H9 (cell line): ENCODE results near the gene FOXP4. TPM values are rescaled to one million over a fixed set of nuclear protein-coding genes. Genes with fewer than 3 reads are reported as not detected.

ENCODE experiments used
- DNase-seq: peaks from one replicate; pipeline ENCODE4 v3.0.0-alpha.2; 2017
- H2AFZ ChIP-seq: one replicate; pipeline ENCODE4 v1.6.1; 2013; ENCODE audit warnings: mild to moderate bottlenecking, low read length, control low read depth, moderate library complexity
- H2AK5ac ChIP-seq: 2 replicates; pipeline ENCODE4 v1.6.1; 2013; ENCODE audit warnings: low read length, control low read depth, mixed read lengths; ENCODE audit not compliant: insufficient read length
- H2BK120ac ChIP-seq: one replicate; pipeline ENCODE4 v1.6.1; 2013; ENCODE audit warnings: low read depth, mild to moderate bottlenecking, low read length, control low read depth, inconsistent platforms; ENCODE audit not compliant: poor library complexity, severe bottlenecking
- H2BK12ac ChIP-seq: 2 replicates; pipeline ENCODE4 v1.6.1; 2013; ENCODE audit warnings: low read length, control low read depth, mixed read lengths, low read depth; ENCODE audit not compliant: insufficient read length
- H2BK15ac ChIP-seq: 2 replicates; pipeline ENCODE4 v1.6.1; 2013; ENCODE audit warnings: low read depth, low read length, control low read depth
- H2BK20ac ChIP-seq: one replicate; pipeline ENCODE4 v1.6.1; 2013; ENCODE audit warnings: low read depth, mild to moderate bottlenecking, low read length, control low read depth, inconsistent platforms; ENCODE audit not compliant: poor library complexity, severe bottlenecking
- H2BK5ac ChIP-seq: 2 replicates; pipeline ENCODE4 v1.6.1; 2013; ENCODE audit warnings: low read length, control low read depth, mixed read lengths; ENCODE audit not compliant: insufficient read length
- H3K14ac ChIP-seq: 2 replicates; pipeline ENCODE4 v1.6.1; 2013; ENCODE audit warnings: low read length, control low read depth; ENCODE audit not compliant: insufficient read depth
- H3K18ac ChIP-seq: 2 replicates; pipeline ENCODE4 v1.6.1; 2013; ENCODE audit warnings: low read depth, mild to moderate bottlenecking, mixed read lengths, low read length, control low read depth; ENCODE audit not compliant: insufficient read length
- H3K23ac ChIP-seq: 2 replicates; pipeline ENCODE4 v1.6.1; 2013; ENCODE audit warnings: low read length, control low read depth, mixed read lengths, low read depth; ENCODE audit not compliant: insufficient read length
- H3K23me2 ChIP-seq: 2 replicates; pipeline ENCODE4 v1.6.1; 2013; ENCODE audit warnings: low read depth, mild to moderate bottlenecking, mixed read lengths, low read length, control low read depth; ENCODE audit not compliant: insufficient read length, poor library complexity, severe bottlenecking
- H3K27ac ChIP-seq: 2 replicates; pipeline ENCODE4 v1.5.1; 2013; ENCODE audit warnings: low read length, control low read depth, mixed read lengths, low read depth; ENCODE audit not compliant: insufficient read length
- H3K27me3 ChIP-seq: 2 replicates; pipeline ENCODE4 v1.6.1; 2013; ENCODE audit warnings: low read length, control low read depth, inconsistent platforms; ENCODE audit not compliant: insufficient read depth
- H3K4ac ChIP-seq: 2 replicates; pipeline ENCODE4 v1.6.1; 2013; ENCODE audit warnings: low read depth, mild to moderate bottlenecking, control low read depth, inconsistent platforms, low read length, moderate library complexity
- H3K4me1 ChIP-seq: 2 replicates; pipeline ENCODE4 v1.6.1; 2013; ENCODE audit warnings: low read length, control low read depth, inconsistent platforms; ENCODE audit not compliant: insufficient read depth
- H3K4me2 ChIP-seq: 2 replicates; pipeline ENCODE4 v1.6.1; 2013; ENCODE audit warnings: low read length, control low read depth, mixed read lengths; ENCODE audit not compliant: insufficient read length, insufficient read depth
- H3K56ac ChIP-seq: 2 replicates; pipeline ENCODE4 v1.6.1; 2013; ENCODE audit warnings: low read depth, mild to moderate bottlenecking, mixed read lengths, low read length, control low read depth; ENCODE audit not compliant: insufficient read length
- H3K79me1 ChIP-seq: 2 replicates; pipeline ENCODE4 v1.6.1; 2013; ENCODE audit warnings: low read depth, mild to moderate bottlenecking, moderate library complexity, low read length, control low read depth, inconsistent platforms; ENCODE audit not compliant: insufficient read depth, poor library complexity, severe bottlenecking
- H3K79me2 ChIP-seq: 2 replicates; pipeline ENCODE4 v1.6.1; 2013; ENCODE audit warnings: low read length, control low read depth, inconsistent platforms; ENCODE audit not compliant: insufficient read depth
- H3K9ac ChIP-seq: 2 replicates; pipeline ENCODE4 v1.6.1; 2013; ENCODE audit warnings: low read length, control low read depth, mixed read lengths; ENCODE audit not compliant: insufficient read length; ENCODE audit errors: extremely low read depth
- H3K9me3 ChIP-seq: one replicate; pipeline ENCODE4 v1.6.1; 2013; ENCODE audit warnings: low read depth, low read length, inconsistent platforms; ENCODE audit not compliant: control insufficient read depth
- H3T11ph ChIP-seq: one replicate; pipeline ENCODE4 v1.6.1; 2013; ENCODE audit warnings: mild to moderate bottlenecking, low read length, control low read depth, inconsistent platforms
- H4K20me1 ChIP-seq: one replicate; pipeline ENCODE4 v1.6.1; 2013; ENCODE audit not compliant: control insufficient read depth, insufficient read length, insufficient read depth
- H4K5ac ChIP-seq: 2 replicates; pipeline ENCODE4 v1.6.1; 2013; ENCODE audit warnings: low read depth, mild to moderate bottlenecking, mixed read lengths, low read length, control low read depth; ENCODE audit not compliant: insufficient read length
- H4K8ac ChIP-seq: replicated peaks from 2 replicates; pipeline ENCODE4 v1.6.1; 2013; ENCODE audit warnings: low read length, control low read depth, mixed read lengths, low read depth; ENCODE audit not compliant: insufficient read length
- H4K91ac ChIP-seq: 2 replicates; pipeline ENCODE4 v1.6.1; 2013; ENCODE audit warnings: low read depth, mild to moderate bottlenecking, moderate library complexity, mixed read lengths, low read length, control low read depth; ENCODE audit not compliant: insufficient read length
- H3K27ac Mint-ChIP-seq, 3 experiments: 2 replicates in 2 of 3; 3 replicates in 1 of 3; pipeline ENCODE4 v1.8.0; 2020 to 2021; ENCODE audit warnings: mixed read lengths in 3 of 3, mild to moderate bottlenecking in 1 of 3, moderate library complexity in 1 of 3
- H3K27me3 Mint-ChIP-seq: 2 replicates; pipeline ENCODE4 v1.8.0; 2021; ENCODE audit warnings: low read depth, mild to moderate bottlenecking, moderate library complexity, mixed read lengths
- H3K36me3 Mint-ChIP-seq, 3 experiments: 2 replicates in 2 of 3; 3 replicates in 1 of 3; pipeline ENCODE4 v1.8.0; 2020 to 2021; ENCODE audit warnings: low read depth in 3 of 3, mixed read lengths in 3 of 3; ENCODE audit not compliant: insufficient read depth in 1 of 3
- H3K4me1 Mint-ChIP-seq, 2 experiments: 2 replicates each; pipeline ENCODE4 v1.8.0; 2020; ENCODE audit warnings: mixed read lengths in 2 of 2
- H3K4me3 Mint-ChIP-seq, 2 experiments: 2 replicates in 1 of 2; 3 replicates in 1 of 2; pipeline ENCODE4 v1.8.0; 2020 to 2021; ENCODE audit warnings: mild to moderate bottlenecking in 2 of 2, mixed read lengths in 2 of 2, moderate library complexity in 1 of 2
- H3K9me3 Mint-ChIP-seq, 2 experiments: 2 replicates in 1 of 2; 3 replicates in 1 of 2; pipeline ENCODE4 v1.8.0; 2020; ENCODE audit warnings: mild to moderate bottlenecking in 2 of 2, mixed read lengths in 2 of 2, moderate library complexity in 1 of 2
- CTCF ChIP-seq: fragments of 200-600 bp; sonication (generic); conservative IDR thresholded peaks from 3 replicates; pipeline ENCODE4 v1.8.0; 2021; ENCODE audit warnings: antibody characterized with exemption, mild to moderate bottlenecking
- WGBS: extraction: QIAGEN DNeasy Blood & Tissue Kit; methylation state at CpG from one replicate; pipeline ENCODE4 v1.1.7; 2013; ENCODE audit warnings: missing lambda C conversion rate, low lambda C conversion rate, mixed read lengths; ENCODE audit not compliant: insufficient read length; ENCODE audit errors: extremely low coverage; 5-methylcytosine and 5-hydroxymethylcytosine counted together
- total RNA-seq: library from RNA; stranded (reverse); gene quantifications from 2 replicates; pipeline ENCODE4 v1.2.1, GENCODE V29; 2021

Gene FOXP4
- total RNA-seq, 1 experiment from 2014 or later, result 18.2 TPM

- Histone ChIP-seq H2BK12ac (no peak overlapping the region), H2AK5ac (no peak overlapping the region), H3K9ac (no peak overlapping the region), H3K18ac (no peak overlapping the region), H2BK120ac (no peak overlapping the region), H3K79me2 (no peaks in the 10 kb centered on the region), H3K23ac (no peak overlapping the region), H3K9me3 (no peaks in the 10 kb centered on the region), H3K79me1 (no peaks in the 10 kb centered on the region), H3K56ac (no peak overlapping the region), H3K4me2 (no peak overlapping the region), H2AFZ (no peak overlapping the region), H3K14ac (no peak overlapping the region), H3T11ph (no peak overlapping the region), H4K20me1 (peaks cover 3% of the 10 kb centered on the region), H4K8ac (no peak overlapping the region), H3K4ac (no peak overlapping the region), H3K27me3 (no peaks in the 10 kb centered on the region), H3K23me2 (peaks cover 3% of the 10 kb centered on the region), H2BK15ac (no peak overlapping the region), H4K5ac (no peak overlapping the region), H2BK5ac (no peak overlapping the region), H2BK20ac (no peak overlapping the region), H3K27ac (no peak overlapping the region), H3K4me1 (no peaks in the 10 kb centered on the region), H4K91ac (no peak overlapping the region)
- WGBS, result no CpG with 5 or more reads among the region's 5 CpGs
- Mint-ChIP-seq H3K27ac (no peak overlapping the region), H3K27me3 (peaks cover 7% of the 10 kb centered on the region), H3K4me3 (no peak overlapping the region), H3K4me1 (peaks cover 10 to 40% of the 10 kb centered on the region in 2 experiments), H3K9me3 (no peaks in the 10 kb centered on the region; a peak in 1 of 5 replicates), H3K36me3 (no peaks in the 10 kb centered on the region; a peak in 1 of 7 replicates)
- no peak for TF ChIP-seq CTCF
- DNase-seq, result no peak
Measured at GRCh38 chr6:41604006-41604405, 57.8 kb downstream of the FOXP4 start.
